ENCODE results near the gene PARVB.
"Not testable (repeated sequence)": the region's sequence is repeated elsewhere in the genome, so short reads cannot be mapped to it uniquely, and the experiment has no call there.

The PARVB gene

GRCh38 chr22:44030051-44030701 lies 6.1 kb downstream of the PARVB start:
- DNase-seq: no peak

GRCh38 chr22:44030702-44031082 lies 6.6 kb downstream of the PARVB start:
- no peak for DNase-seq

- no peak for DNase-seq
Measured at GRCh38 chr22:44031158-44031952, 7.3 kb downstream of the PARVB start.

GRCh38 chr22:44032126-44032730 lies 8.1 kb downstream of the PARVB start:
- no peak for DNase-seq

GRCh38 chr22:44033287-44033686 lies 9.2 kb downstream of the PARVB start:
- no peak for DNase-seq

GRCh38 chr22:44033694-44034093 lies 9.6 kb downstream of the PARVB start:
- DNase-seq: peak; percentile 4

- no peak for DNase-seq
Measured at GRCh38 chr22:44037519-44038375, 13.6 kb downstream of the PARVB start.

- DNase-seq: no peak
Measured at GRCh38 chr22:44039566-44040171, 15.6 kb downstream of the PARVB start.

GRCh38 chr22:44042249-44043218 lies 18.4 kb downstream of the PARVB start:
- no peak for DNase-seq

- no peak for DNase-seq
Measured at GRCh38 chr22:44045145-44045544, 21.0 kb downstream of the PARVB start.

GRCh38 chr22:44046485-44047141 lies 22.5 kb downstream of the PARVB start:
- DNase-seq: no peak

GRCh38 chr22:44047891-44048301 lies 23.8 kb downstream of the PARVB start:
- DNase-seq: no peak

GRCh38 chr22:44049486-44050231 lies 25.6 kb downstream of the PARVB start:
- DNase-seq: no peak

GRCh38 chr22:44050766-44051355 lies 26.8 kb downstream of the PARVB start:
- no peak for DNase-seq

- no peak for DNase-seq
Measured at GRCh38 chr22:44051358-44051757, 27.3 kb downstream of the PARVB start.

- no peak for DNase-seq
Measured at GRCh38 chr22:44051961-44052360, 27.9 kb downstream of the PARVB start.

- DNase-seq: no peak
Measured at GRCh38 chr22:44055805-44056204, 31.7 kb downstream of the PARVB start.

GRCh38 chr22:44056649-44057048 lies 32.5 kb downstream of the PARVB start:
- not testable (repeated sequence) for DNase-seq

- DNase-seq: no peak
Measured at GRCh38 chr22:44057401-44057987, 33.4 kb downstream of the PARVB start.
